GOT3 (cell line): ENCODE measurements around the gene KRT28.
"Not testable (repeated sequence)": the region's sequence is repeated elsewhere in the genome, so short reads cannot be mapped to it uniquely, and the experiment has no call there.

ENCODE experiments used
- DNase-seq: peaks from one replicate; lab custom pipeline; 2025; ENCODE audit warnings: mixed read lengths; lab: John Stamatoyannopoulos, UW

Gene KRT28

GRCh38 chr17:40779181-40779909 is 20.4 kb downstream of the KRT28 start:
- DNase-seq: no peak

- no peak for DNase-seq
Measured at GRCh38 chr17:40778461-40778860, 21.3 kb downstream of the KRT28 start.

DNA sequence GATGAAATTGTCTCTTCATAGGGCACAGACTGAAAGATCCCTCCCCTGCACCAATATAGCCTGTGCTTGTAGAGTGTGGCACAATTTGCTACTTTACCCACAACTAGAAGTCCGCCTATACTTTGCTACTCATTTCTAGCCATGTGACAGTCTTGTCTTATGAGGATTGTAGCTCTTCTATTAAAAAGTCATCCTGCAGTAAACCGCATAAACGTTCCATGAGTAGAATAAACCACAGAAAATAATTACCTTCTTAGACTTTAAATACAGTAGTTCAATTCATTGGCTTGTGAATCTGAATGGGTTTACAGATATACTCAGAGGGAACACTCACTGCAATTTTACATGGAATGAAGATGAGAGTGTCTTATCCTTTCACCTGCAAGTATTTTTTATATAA is 21.8 kb downstream of the KRT28 start:
- no peak for DNase-seq

DNA sequence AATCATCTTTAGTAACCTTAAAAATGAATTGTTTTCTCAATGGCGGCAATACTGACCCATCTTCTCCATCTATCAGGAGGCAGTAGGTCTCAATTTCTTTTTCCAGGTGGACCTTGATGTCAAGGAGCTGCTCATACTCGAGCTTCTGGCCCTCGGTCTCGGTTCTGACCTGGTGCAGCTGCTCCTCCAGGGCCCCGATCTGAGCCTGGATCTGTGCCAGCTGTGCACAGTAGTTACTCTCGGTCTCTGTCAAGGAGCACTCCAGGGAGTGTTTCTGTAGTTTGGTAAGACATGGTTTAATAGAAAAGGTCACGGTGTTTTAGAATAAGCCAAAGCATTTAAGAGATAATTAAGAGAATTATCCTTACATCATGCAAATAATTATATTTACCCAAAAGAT is 22.3 kb downstream of the KRT28 start:
- no peak for DNase-seq

GRCh38 chr17:40775945-40776344 is 23.8 kb downstream of the KRT28 start:
- DNase-seq: no peak

GRCh38 chr17:40772101-40772500 is 27.7 kb downstream of the KRT28 start, which contains the start of gene KRT26:
Gene KRT26, minus strand, starts transcription at chr17:40772201. Its CDS starts 88 bp downstream, at chr17:40772113.
- DNase-seq: no peak

DNA sequence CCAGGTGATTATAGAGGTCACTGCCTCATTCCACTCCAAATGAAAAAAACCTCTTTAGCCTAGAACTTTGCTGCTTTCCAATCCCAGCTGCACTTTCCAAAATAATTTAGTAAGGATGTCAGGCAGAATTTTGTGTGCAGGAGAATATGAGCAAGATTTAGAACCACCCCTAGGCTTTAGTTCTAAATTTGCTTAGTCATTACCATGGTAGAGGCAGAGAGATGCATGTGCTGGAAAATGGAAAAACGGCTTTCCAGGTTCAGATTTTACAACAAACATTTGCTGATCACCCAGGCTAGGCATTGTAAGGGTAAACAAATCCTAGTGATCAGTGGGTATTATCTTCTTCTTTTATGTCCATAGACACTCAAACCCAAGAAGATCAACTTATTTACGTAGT is 34.1 kb downstream of the KRT28 start:
- no peak for DNase-seq

- DNase-seq: no peak
Measured at GRCh38 chr17:40763752-40764151, 36.0 kb downstream of the KRT28 start.

DNA sequence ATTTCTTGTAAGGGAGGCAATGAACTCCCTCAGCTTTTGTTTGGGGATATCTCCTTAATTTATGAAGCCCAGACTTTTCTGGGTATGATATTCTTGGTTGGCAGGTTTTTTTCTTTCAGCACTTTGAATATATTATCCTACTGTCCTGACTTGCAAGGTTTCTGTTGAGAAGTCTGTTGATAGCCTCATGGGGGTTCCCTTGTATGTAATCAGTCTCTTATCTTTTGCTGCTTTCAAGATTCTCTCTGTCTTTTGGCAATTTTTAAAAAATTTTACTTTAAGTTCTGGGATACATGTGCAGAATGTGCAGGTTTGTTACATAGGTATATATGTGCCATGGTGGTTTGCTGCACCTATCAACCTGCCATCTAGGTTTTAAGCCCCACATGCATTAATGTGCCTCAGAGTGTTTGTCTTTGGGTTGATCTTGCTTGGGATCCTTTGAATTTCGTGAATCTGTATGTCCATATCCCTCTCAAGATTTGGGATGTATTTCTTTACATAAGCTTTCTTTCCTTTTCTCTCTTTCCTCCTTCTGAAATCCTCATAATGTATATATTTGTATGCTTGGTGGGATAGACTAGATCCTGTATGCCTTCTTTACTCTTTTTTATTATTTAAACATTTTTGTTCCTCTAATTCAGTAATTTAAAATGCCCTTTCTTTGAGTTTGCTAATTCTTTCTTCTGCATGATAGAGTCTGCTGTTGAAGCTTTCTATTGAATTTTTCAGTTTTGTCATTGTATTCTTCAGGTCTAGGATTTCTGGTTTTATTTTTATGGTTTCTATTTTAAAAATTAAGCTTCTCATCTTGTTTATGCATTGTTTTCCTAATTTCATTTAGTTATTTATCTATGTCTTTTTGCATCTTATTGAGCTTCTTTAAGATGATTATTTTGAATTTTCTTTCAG is 39.4 kb downstream of the KRT28 start:
- no peak for DNase-seq

DNA sequence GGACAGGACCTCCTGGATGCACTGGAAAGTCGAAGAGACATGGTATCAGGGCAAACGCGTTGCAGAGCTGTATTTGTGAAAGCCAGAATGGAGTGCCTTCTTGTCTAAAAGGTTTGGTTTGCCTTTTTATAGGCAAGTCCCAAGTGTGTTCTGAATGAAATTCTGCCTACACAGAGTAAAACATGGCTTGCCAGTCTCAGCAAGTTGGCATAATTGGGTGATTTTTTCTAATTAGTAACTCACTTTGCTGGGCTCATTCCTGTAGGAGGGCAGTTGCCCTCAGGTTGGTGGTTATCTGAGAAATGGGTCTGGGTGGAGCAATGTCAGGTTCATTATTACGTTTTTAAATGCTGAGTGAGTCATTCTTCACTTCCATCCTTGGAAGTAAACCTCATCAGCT is 44.5 kb downstream of the KRT28 start, which contains the start of gene KRT25:
KRT25 (minus strand) TSS at position 101 of the 400 bp plus-strand sequence; CDS start at position 41, 60 bp downstream.
- DNase-seq: no peak

GRCh38 chr17:40753804-40754203 is 46.0 kb downstream of the KRT28 start:
- no peak for DNase-seq

DNA sequence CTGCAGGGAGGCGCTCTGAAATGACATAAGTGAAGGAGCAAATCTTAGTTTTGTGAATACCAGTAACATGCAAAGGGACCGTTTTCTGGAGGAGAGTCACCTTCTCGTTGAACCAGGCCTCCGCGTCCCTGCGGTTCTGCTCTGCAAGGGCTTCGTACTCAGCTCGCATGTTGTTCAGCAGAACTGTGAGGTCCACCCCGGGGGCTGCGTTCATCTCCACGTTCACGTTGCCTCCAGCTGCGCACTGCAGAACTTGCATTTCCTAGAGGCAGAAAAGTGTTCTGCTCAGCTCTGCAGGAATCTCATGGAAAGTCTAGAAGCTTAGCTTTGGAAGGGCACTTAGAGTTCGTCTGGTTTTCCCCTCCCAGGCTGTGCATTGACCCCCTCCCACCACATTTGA is 48.7 kb downstream of the KRT28 start:
- no peak for DNase-seq

DNA sequence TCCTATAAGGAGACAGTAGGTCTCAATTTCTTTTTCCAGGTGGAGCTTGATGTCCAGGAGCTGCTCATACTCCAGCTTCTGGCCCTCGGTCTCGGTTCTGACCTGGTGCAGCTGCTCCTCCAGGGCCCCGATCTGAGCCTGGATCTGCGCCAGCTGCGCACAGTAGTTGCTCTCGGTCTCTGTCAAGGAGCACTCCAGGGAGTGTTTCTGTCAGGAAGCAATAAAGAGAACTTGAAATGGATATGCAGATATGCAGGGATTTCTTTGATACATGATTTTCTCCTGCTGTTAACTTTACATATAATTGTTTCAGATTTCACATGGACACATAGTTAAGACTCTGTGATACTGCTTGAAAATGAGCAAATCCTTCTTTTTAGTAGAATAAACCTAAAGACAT is 49.4 kb downstream of the KRT28 start:
- DNase-seq: no peak

DNA sequence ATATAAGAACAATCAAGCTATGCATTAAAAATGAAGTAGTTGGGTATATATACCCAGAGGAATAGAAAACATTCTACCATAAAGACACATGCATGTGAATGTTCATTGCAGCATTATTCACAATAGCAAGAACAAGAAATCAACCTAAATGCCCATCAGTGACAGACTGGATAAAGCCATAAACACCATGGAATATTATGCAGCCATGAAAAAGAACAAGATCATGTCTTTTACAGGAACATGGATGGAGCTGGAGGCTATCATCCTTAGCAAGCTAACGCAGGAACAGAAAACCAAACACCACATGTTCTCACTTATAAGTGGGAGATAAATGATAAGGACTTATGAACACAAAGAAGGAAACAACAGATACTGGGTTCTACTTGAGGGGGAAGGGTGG is 51.1 kb downstream of the KRT28 start:
- DNase-seq: not testable (repeated sequence)
